ENCODE data around the gene ESRP2.

DNA sequence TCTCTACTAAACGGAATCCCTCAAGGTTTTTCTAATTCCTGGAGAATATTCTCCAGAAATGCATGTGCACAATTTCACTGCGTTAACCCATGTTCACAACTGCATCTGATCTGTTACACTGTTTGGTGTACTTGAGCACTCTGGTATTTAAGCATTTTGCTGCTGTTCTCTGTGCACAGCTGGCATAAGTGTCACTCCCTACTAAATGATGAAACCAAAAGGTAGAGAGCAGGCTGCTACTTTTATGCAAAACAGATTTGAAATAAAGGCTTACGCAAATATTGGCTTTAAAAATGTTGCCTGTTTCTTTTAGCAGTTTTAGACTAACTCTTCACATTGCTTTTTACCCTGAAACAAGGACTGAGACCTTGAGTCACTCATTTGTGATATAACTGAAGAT is 41.7 kb downstream of the ESRP2 start:
- TF ChIP-seq, protein P1, sequence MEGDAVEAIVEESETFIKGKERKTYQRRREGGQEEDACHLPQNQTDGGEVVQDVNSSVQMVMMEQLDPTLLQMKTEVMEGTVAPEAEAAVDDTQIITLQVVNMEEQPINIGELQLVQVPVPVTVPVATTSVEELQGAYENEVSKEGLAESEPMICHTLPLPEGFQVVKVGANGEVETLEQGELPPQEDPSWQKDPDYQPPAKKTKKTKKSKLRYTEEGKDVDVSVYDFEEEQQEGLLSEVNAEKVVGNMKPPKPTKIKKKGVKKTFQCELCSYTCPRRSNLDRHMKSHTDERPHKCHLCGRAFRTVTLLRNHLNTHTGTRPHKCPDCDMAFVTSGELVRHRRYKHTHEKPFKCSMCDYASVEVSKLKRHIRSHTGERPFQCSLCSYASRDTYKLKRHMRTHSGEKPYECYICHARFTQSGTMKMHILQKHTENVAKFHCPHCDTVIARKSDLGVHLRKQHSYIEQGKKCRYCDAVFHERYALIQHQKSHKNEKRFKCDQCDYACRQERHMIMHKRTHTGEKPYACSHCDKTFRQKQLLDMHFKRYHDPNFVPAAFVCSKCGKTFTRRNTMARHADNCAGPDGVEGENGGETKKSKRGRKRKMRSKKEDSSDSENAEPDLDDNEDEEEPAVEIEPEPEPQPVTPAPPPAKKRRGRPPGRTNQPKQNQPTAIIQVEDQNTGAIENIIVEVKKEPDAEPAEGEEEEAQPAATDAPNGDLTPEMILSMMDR (conservative IDR thresholded peaks at IDR 0.05; ENCODE audit: low read depth, low read length), result no peak
- TF ChIP-seq EZH2 (IDR thresholded peaks at IDR 0.05; ENCODE audit: borderline replicate concordance, low read depth, low read length, poor library complexity, severe bottlenecking), result no peak

All from A673 (cell line).